ENCODE data around the gene ZNF358. TPM values are rescaled to one million over a fixed set of nuclear protein-coding genes. Genes with fewer than 3 reads are reported as not detected.

Gene ZNF358
- total and polyA plus RNA-seq, 2 donors (not counting 3 experiments of a cell fraction or from before 2014, with no cell fraction given), result 51.2 to 83.2 TPM

DNA sequence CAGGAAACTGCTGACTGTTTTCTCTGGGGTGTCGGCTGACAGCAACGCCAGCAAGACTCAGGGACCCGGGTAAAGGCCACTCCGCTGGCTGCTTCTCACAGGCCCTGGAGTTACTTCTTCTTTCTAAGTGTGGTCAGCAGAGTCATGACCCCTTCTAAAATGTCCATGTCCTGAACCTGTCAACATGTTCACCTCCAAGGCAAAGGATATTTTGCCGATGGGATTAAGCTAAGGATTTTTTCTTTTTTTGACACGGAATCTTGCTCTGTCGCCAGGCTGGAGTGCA is 35.0 kb upstream of the ZNF358 start:
- dilution Hi-C loops (cut with MboI; ENCODE audit: extremely low pct_ligation_motif_present, low sequenced_read_pairs), result no loop called here

More for the DNA sequence above, 35.0 kb upstream of the ZNF358 start:
- TF ChIP-seq, protein P1, sequence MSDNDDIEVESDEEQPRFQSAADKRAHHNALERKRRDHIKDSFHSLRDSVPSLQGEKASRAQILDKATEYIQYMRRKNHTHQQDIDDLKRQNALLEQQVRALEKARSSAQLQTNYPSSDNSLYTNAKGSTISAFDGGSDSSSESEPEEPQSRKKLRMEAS (IDR thresholded peaks at IDR 0.05; ENCODE audit: insufficient read depth, insufficient read length), result no peak
- TF ChIP-seq POLR2AphosphoS5 (IDR thresholded peaks at IDR 0.05; ENCODE audit: insufficient read depth, low read depth, low read length) (no peak), GATA2 (IDR thresholded peaks at IDR 0.05; ENCODE audit: insufficient read depth, insufficient read length, low read depth, low read length) (no peak), MYC (IDR thresholded peaks at IDR 0.05; ENCODE audit: low read depth, low read length) (no peak), FOS (IDR thresholded peaks at IDR 0.05; ENCODE audit: borderline replicate concordance, insufficient read depth, low read length) (no peak), JUN (IDR thresholded peaks at IDR 0.05; ENCODE audit: borderline replicate concordance, insufficient read depth, insufficient read length, low read depth) (no peak), EZH2 (IDR thresholded peaks at IDR 0.05; ENCODE audit: borderline replicate concordance, low read depth, low read length, severe bottlenecking) (no peak), POLR2A (IDR thresholded peaks at IDR 0.05; ENCODE audit: low read depth, low read length) (no peak)
- TF ChIP-seq, protein P2, sequence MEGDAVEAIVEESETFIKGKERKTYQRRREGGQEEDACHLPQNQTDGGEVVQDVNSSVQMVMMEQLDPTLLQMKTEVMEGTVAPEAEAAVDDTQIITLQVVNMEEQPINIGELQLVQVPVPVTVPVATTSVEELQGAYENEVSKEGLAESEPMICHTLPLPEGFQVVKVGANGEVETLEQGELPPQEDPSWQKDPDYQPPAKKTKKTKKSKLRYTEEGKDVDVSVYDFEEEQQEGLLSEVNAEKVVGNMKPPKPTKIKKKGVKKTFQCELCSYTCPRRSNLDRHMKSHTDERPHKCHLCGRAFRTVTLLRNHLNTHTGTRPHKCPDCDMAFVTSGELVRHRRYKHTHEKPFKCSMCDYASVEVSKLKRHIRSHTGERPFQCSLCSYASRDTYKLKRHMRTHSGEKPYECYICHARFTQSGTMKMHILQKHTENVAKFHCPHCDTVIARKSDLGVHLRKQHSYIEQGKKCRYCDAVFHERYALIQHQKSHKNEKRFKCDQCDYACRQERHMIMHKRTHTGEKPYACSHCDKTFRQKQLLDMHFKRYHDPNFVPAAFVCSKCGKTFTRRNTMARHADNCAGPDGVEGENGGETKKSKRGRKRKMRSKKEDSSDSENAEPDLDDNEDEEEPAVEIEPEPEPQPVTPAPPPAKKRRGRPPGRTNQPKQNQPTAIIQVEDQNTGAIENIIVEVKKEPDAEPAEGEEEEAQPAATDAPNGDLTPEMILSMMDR (IDR thresholded peaks at IDR 0.05; ENCODE audit: extremely low read depth in 1 of 2, insufficient read depth in 1 of 2, low read depth in 1 of 2, low read length in 2 of 2), result no peak
- Histone ChIP-seq H3K79me2 (ENCODE audit: control insufficient read depth, insufficient read depth, low read length) (no peaks in the 10 kb centered on the region), H3K4me3 (replicated peaks in 1 of 3; ENCODE audit: insufficient read depth in 1 of 3, low read depth in 1 of 3, low read length in 3 of 3) (no peak overlapping the region), H3K36me3 (ENCODE audit: control insufficient read depth in 2 of 2, extremely low read depth in 1 of 2, insufficient read depth in 2 of 2, low read length in 2 of 2) (no peaks in the 10 kb centered on the region), H2AFZ (ENCODE audit: low read depth, low read length) (no peak overlapping the region), H3K4me2 (ENCODE audit: insufficient read depth, low read length) (no peak overlapping the region), H3K27ac (ENCODE audit: insufficient read depth, low read depth, low read length) (no peak overlapping the region), H3K9me3 (replicated peaks; ENCODE audit: control insufficient read depth, insufficient read depth, low read length) (no peaks in the 10 kb centered on the region), H3K27me3 (ENCODE audit: control insufficient read depth in 2 of 2, insufficient read depth in 2 of 2, low read length in 2 of 2) (no peaks in the 10 kb centered on the region), H4K20me1 (replicated peaks; ENCODE audit: control insufficient read depth, extremely low read depth, insufficient read depth, low read length) (no peaks in the 10 kb centered on the region), H3K9ac (replicated peaks; ENCODE audit: extremely low read depth, insufficient read depth, low read length) (no peak overlapping the region), H3K9me1 (replicated peaks; ENCODE audit: control insufficient read depth, extremely low read depth, insufficient read depth, low read length) (no peaks in the 10 kb centered on the region), H3K4me1 (ENCODE audit: control insufficient read depth, extremely low read depth, insufficient read depth, low read length) (no peaks in the 10 kb centered on the region)
- no peak for DNase-seq (ENCODE audit: low read depth, low spot score)
- FAIRE-seq, result no peak
- intact Hi-C loops (cut with micrococcal nuclease), result no loop called here
- ChIA-PET POLR2A (no interaction called here), CTCF (no interaction called here)
- no TSS peak for BruUV-seq (replicated peaks)
